ENCODE results near the gene ZFP3.
"Not testable (repeated sequence)": the region's sequence is repeated elsewhere in the genome, so short reads cannot be mapped to it uniquely, and the experiment has no call there.

Gene ZFP3

GRCh38 chr17:5077781-5078105 is 524 bp upstream of the ZFP3 start:
- no peak for DNase-seq (ENCODE audit: low spot score)

DNA sequence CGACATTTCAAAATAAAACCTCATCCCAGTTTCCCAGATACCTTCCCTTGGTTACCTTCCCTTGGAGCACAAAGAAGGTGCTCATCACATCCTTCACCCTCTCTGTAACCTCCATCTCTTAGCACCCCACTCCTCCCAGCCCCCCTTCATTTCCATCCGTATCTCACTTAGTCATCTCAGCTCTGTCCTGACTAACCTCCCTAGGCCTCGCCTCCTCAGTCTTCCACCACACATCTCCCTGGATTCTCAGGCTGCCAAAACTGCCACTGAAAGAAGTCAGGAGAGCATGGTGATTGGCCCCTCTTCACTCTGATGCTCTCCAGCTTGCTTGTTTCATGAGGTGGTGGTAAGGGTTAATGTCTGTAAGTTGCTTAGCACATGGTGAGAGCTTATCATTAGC is 2.3 kb downstream of the ZFP3 start:
- DNase-seq (ENCODE audit: low spot score): no peak

GRCh38 chr17:5092218-5093010 is 14.1 kb downstream of the ZFP3 start:
- DNase-seq (ENCODE audit: low spot score): no peak

DNA sequence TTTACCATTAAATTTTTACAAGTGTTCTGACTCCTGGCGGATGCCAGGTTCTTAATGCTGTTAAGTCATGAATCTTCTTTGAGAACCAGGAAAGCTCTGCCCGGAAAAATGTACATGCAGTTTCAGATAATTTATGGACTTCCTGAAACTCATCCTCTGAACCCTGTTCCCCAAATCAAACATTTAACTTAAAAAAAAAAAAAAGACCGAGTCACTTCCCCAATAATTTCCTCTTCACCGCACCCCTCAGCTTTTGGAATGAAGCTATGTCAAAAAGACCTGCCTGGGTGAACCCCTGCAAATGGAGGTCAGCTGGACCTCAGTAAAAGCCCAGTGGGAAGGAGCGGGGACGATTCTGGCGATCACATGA is 18.4 kb downstream of the ZFP3 start:
- no peak for DNase-seq (ENCODE audit: low spot score)

- DNase-seq (ENCODE audit: low spot score): no peak
These were observed 19.0 kb downstream of the ZFP3 start for GRCh38 chr17:5097101-5097834.

DNA sequence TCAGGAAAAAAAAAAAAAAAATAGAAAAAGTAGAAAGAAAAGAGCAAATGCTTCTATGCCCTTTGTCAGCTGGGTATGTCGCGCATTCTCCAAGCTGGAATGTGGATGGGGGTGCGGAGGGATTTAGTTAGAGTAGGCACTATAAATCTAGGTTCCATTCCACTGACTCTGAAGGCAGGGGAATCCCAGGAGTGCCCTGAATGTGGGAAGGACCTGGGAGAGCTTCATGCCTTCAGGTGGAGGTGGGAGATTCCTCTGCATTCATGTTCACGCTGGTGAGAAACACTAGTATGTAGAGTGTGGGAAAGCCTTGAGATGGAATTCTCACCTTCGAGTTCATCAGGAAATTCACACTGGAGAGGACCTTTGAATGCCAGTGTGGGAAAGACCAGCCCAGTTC is 21.0 kb downstream of the ZFP3 start:
- DNase-seq (ENCODE audit: low spot score): no peak

DNA sequence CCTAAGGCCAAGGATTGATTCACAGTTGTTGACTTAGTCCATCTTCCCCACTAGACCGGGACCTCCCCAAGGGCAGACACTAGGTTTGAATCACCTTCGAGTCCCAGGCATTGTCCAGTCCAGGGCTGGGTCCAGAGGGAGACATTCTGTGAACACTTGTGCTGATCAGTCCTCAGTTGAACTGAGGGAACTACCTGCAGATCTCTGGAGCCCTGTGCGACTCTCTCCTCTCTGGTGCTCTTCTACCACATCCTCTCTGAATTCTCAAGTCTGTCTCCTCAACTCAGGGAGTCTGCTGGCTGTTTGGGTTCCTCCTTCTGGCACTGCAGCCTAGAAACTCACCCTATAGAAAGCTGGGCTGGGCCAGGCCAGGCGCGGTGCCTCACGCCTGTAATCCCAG is 22.6 kb downstream of the ZFP3 start:
- no peak for DNase-seq (ENCODE audit: low spot score)

- DNase-seq (ENCODE audit: low spot score): no peak
These were observed 32.5 kb downstream of the ZFP3 start for GRCh38 chr17:5110816-5111215.

- DNase-seq (ENCODE audit: low spot score): peak; percentile 96
These were observed 33.3 kb downstream of the ZFP3 start, which contains the start of gene ZNF232 for GRCh38 chr17:5111402-5112204. ZNF232 (minus strand) TSS chr17:5111878; CDS start chr17:5111822, 56 bp downstream.

DNA sequence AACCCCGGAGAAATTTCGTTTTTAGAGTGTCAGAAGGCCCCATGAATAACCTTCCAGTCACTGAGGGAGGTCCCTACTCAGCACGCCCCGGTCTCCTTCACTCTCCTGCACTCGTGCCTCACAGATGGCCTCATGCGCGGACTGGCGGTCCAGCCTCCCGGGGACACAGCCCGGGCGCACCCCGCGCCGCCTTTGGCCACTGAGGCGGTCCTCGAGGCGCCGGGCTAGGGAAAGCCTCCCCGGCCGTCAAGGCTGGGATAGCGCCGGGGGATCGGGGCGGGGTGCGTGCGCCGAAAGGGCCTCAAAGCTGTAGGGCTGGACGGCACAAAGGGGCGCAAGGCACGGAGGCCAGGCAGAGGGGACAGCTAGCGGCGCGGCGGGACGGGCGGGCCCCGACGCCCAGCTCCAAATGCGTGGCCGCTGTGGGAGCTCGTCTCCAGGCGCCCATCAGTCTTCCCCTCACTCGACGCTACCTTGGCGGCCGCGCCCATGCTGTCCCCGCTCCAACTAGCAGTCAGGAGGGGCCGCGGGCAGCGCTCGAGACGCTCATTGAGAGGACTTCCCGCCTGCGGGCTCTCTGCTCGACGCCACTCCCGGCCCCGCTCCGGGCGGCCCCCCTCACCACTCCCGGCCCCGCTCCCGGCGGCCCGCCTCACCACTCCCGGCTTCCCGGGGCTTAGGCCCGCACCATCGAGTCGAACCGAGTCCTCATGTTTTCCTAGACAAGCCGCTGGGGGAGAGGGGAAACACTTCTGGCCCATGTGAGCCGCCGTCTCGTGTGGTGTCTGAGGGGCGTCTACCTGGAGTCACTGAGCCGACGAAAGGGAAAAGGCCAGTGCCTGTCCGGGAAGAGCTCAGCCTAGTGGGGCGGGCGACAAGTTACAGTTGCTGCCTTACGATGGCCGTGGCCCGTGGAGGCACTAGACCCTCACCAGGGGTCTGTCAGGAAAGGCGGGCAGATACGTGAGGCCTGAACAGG is 37.7 kb downstream of the ZFP3 start, which contains the start of gene USP6:
TSS of gene USP6 (plus strand) at position 360 of the 979 bp plus-strand sequence. CDS start 14,336 bp downstream, outside the sequence.
- no peak for DNase-seq (ENCODE audit: low spot score)

DNA sequence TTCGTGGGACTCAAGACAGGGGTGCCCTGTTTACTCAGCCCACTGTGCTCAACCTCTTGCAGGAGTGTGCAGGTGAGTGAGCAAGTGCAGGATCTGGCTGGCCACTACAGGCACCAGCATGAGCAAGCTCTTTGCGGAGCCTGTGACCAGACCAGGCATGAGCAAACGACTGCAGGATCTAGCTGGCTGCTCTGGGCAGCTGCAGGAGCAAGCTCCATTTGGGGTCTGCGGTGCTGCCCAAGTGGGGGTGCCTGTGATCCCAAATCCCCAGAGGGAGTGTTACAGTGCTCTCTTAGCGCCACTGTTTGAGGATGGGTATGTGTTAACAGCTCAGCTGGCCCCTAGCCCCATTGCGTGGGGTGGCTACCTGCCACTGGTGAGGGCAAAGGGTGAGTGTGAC is 40.0 kb downstream of the ZFP3 start:
- DNase-seq (ENCODE audit: low spot score): no peak

- DNase-seq (ENCODE audit: low spot score): no peak
These were observed 41.8 kb downstream of the ZFP3 start for GRCh38 chr17:5120036-5120435.

DNA sequence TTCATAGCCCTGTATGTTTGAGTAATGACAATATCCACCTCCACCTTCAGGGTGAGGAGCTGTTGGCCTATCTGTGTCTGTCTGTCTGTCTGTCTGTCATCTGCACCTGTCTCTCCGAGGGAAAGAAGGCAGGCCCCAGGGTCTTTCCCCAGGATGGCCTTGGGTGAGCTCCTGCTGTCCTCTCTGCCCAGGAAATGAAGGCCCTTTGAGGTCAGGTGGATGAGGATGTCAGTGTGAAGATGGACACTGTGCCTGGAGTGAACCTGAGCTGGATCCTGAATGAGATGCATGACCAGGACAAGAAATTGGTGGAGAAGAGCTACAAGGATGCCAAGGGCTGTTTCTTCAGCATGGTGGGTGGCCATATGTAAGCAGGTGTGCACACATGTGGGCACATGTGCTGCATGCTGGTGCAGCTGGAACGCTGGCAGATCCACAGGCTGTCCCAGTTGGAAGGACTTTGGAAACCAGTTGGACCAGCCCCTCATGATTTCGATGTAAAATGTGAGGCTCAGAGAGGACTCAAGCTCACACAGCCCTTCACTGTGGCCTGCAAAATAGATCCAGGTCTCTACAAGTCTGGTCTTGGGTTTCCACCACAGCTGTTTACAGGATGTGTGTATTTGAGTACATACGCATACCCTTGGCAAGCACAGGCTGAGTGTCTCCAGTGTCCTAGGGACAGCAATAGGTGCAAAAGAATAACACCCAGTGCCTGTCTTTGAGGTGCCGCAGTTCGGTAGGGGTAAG is 42.3 kb downstream of the ZFP3 start:
- not testable (repeated sequence) for DNase-seq (ENCODE audit: low spot score)

DNA sequence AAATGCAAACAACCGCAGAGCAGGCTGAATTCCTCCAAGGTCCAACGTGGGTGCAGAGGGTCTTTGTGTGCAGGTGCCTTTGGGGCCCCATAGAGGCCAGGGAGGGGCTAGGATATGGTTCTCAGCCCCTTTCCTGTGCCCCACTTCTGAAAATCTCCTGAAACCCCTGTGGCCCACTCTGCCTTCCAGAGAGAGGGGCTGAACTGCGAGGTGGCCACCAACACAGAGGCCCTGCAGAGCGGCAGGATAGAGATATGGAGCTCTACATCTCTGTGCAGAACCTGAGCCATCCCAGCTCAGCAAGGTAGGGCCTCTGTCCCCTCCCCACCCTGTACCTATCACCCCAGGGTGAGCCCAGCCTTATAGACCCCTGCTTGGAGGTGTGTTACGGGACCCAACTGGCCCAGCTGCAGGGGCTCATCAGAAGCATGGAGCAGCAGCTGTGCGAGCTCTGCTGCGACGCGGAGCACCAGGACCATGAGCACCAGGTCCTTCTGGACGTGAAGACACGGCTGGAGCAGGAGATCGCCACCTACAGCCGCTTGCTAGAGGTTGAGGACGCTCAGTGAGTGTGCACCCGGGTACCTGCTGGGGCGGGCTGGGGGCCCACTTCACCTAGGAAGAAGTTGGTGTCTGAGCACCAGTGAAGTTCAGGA is 43.0 kb downstream of the ZFP3 start:
- no peak for DNase-seq (ENCODE audit: low spot score)

DNA sequence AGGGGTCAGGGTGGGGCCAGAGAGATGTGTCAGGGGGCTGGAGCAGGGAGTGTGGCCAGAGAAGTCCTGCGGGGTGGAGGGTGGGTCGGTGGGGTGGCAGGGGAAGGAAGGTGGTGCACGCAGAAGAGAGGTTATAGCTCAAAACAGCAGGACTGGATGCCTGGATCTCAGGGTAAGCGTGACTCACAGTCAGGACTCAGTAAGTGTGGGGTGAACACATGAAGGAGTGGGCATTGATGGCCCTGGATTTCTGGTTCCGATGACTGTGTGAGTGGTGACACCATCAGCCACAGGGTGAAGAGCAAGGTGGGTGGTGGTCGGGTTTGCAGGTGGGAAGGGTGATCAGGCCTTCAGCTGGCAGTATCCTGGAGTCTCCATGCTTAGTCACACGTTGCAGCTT is 43.8 kb downstream of the ZFP3 start:
- DNase-seq (ENCODE audit: low spot score): not testable (repeated sequence)

DNA sequence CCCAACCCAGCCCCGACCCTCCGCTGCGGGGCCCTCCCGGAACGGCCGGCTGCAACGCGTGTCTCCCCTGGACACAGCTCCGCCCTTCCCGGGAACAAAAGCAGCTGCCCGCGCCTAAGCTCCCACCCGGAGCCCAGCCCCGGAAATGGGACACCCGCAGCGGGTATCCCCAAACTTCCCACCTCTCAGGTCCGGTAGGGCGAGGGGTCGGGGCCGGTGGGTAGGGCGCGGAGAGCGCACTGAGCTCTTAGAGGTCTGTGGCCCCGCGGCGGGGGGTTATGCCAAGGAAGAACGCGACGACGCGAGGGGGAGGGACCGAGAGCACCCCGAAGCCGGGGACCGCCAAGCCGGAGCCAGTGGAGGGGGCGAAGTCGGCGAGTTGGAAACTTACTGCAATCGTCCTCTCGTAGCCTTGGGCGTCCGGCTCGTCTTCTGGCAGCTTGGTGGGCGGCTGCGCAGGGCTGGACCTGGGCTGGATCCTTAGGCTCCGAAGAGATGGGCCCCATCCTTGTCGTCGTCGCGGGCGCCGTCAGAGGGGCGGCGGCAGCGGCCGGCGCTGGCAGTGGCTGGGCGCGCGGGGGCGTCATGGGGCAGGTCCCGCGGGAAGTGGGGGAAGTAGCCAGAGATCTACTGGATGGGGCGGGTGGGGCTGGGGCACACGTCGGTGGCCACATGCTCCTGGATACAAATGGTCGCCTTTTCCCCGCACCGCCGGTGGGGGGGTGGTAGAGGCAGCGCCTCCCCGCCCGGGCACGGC is 44.5 kb downstream of the ZFP3 start:
- no peak for DNase-seq (ENCODE audit: low spot score)

DNA sequence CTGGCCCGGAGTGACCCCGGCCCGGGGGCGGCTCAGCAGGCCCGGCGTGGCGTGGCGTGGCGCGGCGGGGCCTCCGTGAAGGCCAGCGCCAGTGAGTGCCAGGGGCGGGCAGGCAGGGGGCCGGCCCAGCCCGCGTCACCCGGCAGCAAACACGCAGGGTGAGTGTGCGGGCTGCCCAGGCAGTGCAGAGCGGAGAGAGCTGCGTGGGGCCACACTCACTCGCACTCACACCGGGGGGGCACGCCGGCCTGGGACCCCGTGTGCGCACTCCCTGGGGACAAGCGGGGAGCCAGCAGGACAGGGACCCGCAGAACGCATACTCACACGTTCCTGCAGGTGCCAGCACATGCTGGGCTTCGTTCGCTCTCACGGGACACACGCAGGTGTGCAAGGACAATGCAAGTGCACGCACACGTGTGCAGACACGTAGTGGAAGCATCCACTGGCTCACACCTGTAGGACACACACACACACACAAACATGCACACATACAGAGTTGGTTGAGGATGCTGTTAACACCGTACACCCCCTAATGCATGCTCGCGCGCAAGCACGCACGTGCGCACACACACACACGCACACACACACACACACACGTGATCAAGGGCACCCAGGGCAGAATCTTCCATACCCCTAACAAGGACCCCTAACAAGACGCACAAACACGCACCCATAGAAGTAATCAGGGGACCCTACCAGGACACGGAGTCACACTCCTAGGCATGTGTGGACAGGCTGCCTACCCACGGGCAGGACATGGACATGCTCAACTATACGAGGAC is 45.3 kb downstream of the ZFP3 start:
- no peak for DNase-seq (ENCODE audit: low spot score)

GRCh38 chr17:5124125-5124760 is 46.0 kb downstream of the ZFP3 start:
- not testable (repeated sequence) for DNase-seq (ENCODE audit: low spot score)

Measured in HuH-7.5 (cell line).